Measurements from ENCODE around the gene NOL4L.

The NOL4L gene

GRCh38 chr20:32453467-32454163 lies 131.5 kb downstream of the NOL4L start:
- no peak for DNase-seq

GRCh38 chr20:32452776-32453466 lies 132.2 kb downstream of the NOL4L start:
- DNase-seq: no peak

GRCh38 chr20:32451682-32452461 lies 133.3 kb downstream of the NOL4L start:
- no peak for DNase-seq

GRCh38 chr20:32451340-32451681 lies 133.8 kb downstream of the NOL4L start:
- no peak for DNase-seq

- no peak for DNase-seq
Measured at GRCh38 chr20:32450484-32451061, 134.6 kb downstream of the NOL4L start.

GRCh38 chr20:32449890-32450401 lies 135.2 kb downstream of the NOL4L start:
- peak; percentile 58 for DNase-seq

- DNase-seq: no peak
Measured at GRCh38 chr20:32449057-32449889, 135.9 kb downstream of the NOL4L start.

- DNase-seq: no peak
Measured at GRCh38 chr20:32448306-32449056, 136.7 kb downstream of the NOL4L start.

- no peak for DNase-seq
Measured at GRCh38 chr20:32447136-32448027, 137.8 kb downstream of the NOL4L start.

- DNase-seq: no peak
Measured at GRCh38 chr20:32446301-32447100, 138.6 kb downstream of the NOL4L start.

- DNase-seq: no peak
Measured at GRCh38 chr20:32445539-32446273, 139.4 kb downstream of the NOL4L start.

- no peak for DNase-seq
Measured at GRCh38 chr20:32444474-32445220, 140.5 kb downstream of the NOL4L start.

GRCh38 chr20:32443386-32443974 lies 141.7 kb downstream of the NOL4L start:
- no peak for DNase-seq

GRCh38 chr20:32442630-32443373 lies 142.3 kb downstream of the NOL4L start:
- DNase-seq: no peak

- DNase-seq: no peak
Measured at GRCh38 chr20:32441638-32442037, 143.5 kb downstream of the NOL4L start.

GRCh38 chr20:32440758-32441078 lies 144.4 kb downstream of the NOL4L start:
- DNase-seq: no peak

Measured in NCI-H2171 (cell line).